Measurements from ENCODE around the gene KIF2B. TPM values are rescaled to one million over a fixed set of nuclear protein-coding genes. Genes with fewer than 3 reads are reported as not detected.

KIF2B gene
- total RNA-seq, 1 experiment from 2014 or later, result not detected

- no peak overlapping the region for H2AFZ ChIP-seq (ENCODE audit: low read length)
- H3K27ac Mint-ChIP-seq, result no peak overlapping the region
- H2BK5ac ChIP-seq (ENCODE audit: insufficient read length, low read length), result no peak overlapping the region
- H4K20me1 ChIP-seq (ENCODE audit: control insufficient read depth, insufficient read depth, insufficient read length), result no peaks in the 10 kb centered on the region
- no peak overlapping the region for H3T11ph ChIP-seq (ENCODE audit: low read length)
- H3K4me1 Mint-ChIP-seq, result no peaks in the 10 kb centered on the region
- H3K18ac ChIP-seq (ENCODE audit: insufficient read length, low read depth, low read length), result no peak overlapping the region
- H2BK15ac ChIP-seq (ENCODE audit: low read depth, low read length), result no peak overlapping the region
- H2BK120ac ChIP-seq (ENCODE audit: low read depth, low read length, poor library complexity, severe bottlenecking), result no peak overlapping the region
- no peaks in the 10 kb centered on the region for H3K27me3 ChIP-seq (ENCODE audit: insufficient read depth, low read length)
- H3K4ac ChIP-seq (ENCODE audit: low read depth, low read length), result no peak overlapping the region
- no peak overlapping the region for H3K56ac ChIP-seq (ENCODE audit: insufficient read length, low read depth, low read length)
- no peaks in the 10 kb centered on the region for H3K23me2 ChIP-seq (ENCODE audit: insufficient read length, low read depth, low read length, poor library complexity, severe bottlenecking)
- no peak overlapping the region for H3K14ac ChIP-seq (ENCODE audit: insufficient read depth, low read length)
- no peaks in the 10 kb centered on the region for H3K79me1 ChIP-seq (ENCODE audit: insufficient read depth, low read depth, low read length, poor library complexity, severe bottlenecking)
- no peaks in the 10 kb centered on the region for H3K9me3 ChIP-seq (ENCODE audit: control insufficient read depth, low read depth, low read length)
- no peak for DNase-seq
- no peak overlapping the region for H2AK5ac ChIP-seq (ENCODE audit: insufficient read length, low read length)
- H4K8ac ChIP-seq (replicated peaks; ENCODE audit: insufficient read length, low read depth, low read length), result no peak overlapping the region
- H3K23ac ChIP-seq (ENCODE audit: insufficient read length, low read depth, low read length), result no peak overlapping the region
- no peak for TF ChIP-seq CTCF (conservative IDR thresholded peaks at IDR 0.05)
- H2BK12ac ChIP-seq (ENCODE audit: insufficient read length, low read depth, low read length), result no peak overlapping the region
- no peaks in the 10 kb centered on the region for H3K27me3 Mint-ChIP-seq (ENCODE audit: low read depth)
- no peak overlapping the region for H3K27ac ChIP-seq (ENCODE audit: insufficient read length, low read depth, low read length)
- no peak overlapping the region for H4K91ac ChIP-seq (ENCODE audit: insufficient read length, low read depth, low read length)
- no peaks in the 10 kb centered on the region; a peak in 1 of 5 replicates for H3K9me3 Mint-ChIP-seq
- no peak overlapping the region for H3K4me3 Mint-ChIP-seq
- H2BK20ac ChIP-seq (ENCODE audit: low read depth, low read length, poor library complexity, severe bottlenecking), result no peak overlapping the region
- peaks cover 0 to 2% (median 2%) of the 10 kb centered on the region in 3 experiments; a peak in 2 of 7 replicates for H3K36me3 Mint-ChIP-seq (ENCODE audit: insufficient read depth in 1 of 3, low read depth in 3 of 3)
- H3K79me2 ChIP-seq (ENCODE audit: insufficient read depth, low read length), result no peaks in the 10 kb centered on the region
- H3K4me2 ChIP-seq (ENCODE audit: insufficient read depth, insufficient read length, low read length), result no peak overlapping the region
- H3K9ac ChIP-seq (ENCODE audit: extremely low read depth, insufficient read length, low read length), result no peak overlapping the region
- H3K4me1 ChIP-seq (ENCODE audit: insufficient read depth, low read length), result no peaks in the 10 kb centered on the region
- no peak overlapping the region for H4K5ac ChIP-seq (ENCODE audit: insufficient read length, low read depth, low read length)
Observed at GRCh38 chr17:53806473-53806872, 16.3 kb upstream of the KIF2B start.
